ENCODE results near the gene UGDH. TPM values are rescaled to one million over a fixed set of nuclear protein-coding genes. Genes with fewer than 3 reads are reported as not detected.
A peak's percentile ranks its signal among the peaks of the same experiment; 100 is the strongest.

The UGDH gene
- total and polyA plus RNA-seq, 9 of the 15 experiments (the other 6 are each of a cell fraction or from before 2014, with no cell fraction given): 5.5 to 21.7 (median 16.2) TPM

DNA sequence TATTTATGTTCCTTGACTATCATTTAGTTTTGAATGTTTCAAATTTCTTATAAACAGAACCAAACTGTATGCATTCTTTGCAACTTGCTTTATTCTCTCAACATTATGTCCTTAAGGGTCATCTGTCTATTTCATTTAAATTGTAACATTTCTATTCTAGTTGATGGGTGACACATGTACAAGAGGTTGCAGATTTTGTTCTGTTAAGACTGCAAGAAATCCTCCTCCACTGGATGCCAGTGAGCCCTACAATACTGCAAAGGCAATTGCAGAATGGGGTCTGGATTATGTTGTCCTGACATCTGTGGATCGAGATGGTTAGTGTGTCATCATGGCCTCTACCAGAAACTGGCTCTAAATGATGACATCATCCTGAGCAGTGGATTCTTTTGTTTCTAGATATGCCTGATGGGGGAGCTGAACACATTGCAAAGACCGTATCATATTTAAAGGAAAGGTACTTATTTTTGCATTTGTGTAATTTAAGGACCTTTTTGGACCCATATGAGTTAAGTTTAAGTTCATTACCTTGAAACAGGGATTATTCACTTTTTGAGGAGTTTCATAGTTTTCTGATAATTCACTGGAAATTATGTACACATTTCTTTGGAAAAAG, 62.2 kb downstream of the UGDH start (continued):
- no peak for TF ChIP-seq CREBBP (IDR thresholded peaks at IDR 0.05; ENCODE audit: low read depth, low read length)
- TF ChIP-seq RHOXF2B (CRISPR knock-in tag; conservative IDR thresholded peaks at IDR 0.05): no peak
- no peak for TF ChIP-seq SRF (CRISPR knock-in tag; IDR thresholded peaks at IDR 0.05)
- TF ChIP-seq ZNF253 (CRISPR knock-in tag; conservative IDR thresholded peaks at IDR 0.05): no peak
- TF ChIP-seq CSDE1 (IDR thresholded peaks at IDR 0.05): 0 out of 4 replicates have a peak, but pooled peaks of 1 of the 2 experiments have one; percentile 52
- no peak for TF ChIP-seq ZNF12 (CRISPR knock-in tag; IDR thresholded peaks at IDR 0.05)
- no peak for TF ChIP-seq RBM14 (IDR thresholded peaks at IDR 0.05; ENCODE audit: borderline replicate concordance, insufficient read depth, low read depth, low read length)
- TF ChIP-seq BACH1 (tag; IDR thresholded peaks at IDR 0.05): peak; percentile 75
- TF ChIP-seq, protein P1, sequence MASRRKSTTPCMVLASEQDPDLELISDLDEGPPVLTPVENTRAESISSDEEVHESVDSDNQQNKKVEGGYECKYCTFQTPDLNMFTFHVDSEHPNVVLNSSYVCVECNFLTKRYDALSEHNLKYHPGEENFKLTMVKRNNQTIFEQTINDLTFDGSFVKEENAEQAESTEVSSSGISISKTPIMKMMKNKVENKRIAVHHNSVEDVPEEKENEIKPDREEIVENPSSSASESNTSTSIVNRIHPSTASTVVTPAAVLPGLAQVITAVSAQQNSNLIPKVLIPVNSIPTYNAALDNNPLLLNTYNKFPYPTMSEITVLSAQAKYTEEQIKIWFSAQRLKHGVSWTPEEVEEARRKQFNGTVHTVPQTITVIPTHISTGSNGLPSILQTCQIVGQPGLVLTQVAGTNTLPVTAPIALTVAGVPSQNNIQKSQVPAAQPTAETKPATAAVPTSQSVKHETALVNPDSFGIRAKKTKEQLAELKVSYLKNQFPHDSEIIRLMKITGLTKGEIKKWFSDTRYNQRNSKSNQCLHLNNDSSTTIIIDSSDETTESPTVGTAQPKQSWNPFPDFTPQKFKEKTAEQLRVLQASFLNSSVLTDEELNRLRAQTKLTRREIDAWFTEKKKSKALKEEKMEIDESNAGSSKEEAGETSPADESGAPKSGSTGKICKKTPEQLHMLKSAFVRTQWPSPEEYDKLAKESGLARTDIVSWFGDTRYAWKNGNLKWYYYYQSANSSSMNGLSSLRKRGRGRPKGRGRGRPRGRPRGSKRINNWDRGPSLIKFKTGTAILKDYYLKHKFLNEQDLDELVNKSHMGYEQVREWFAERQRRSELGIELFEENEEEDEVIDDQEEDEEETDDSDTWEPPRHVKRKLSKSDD (conservative IDR thresholded peaks at IDR 0.05; ENCODE audit: low read length): no peak
- no peak for TF ChIP-seq KLF16 (IDR thresholded peaks at IDR 0.05)
- TF ChIP-seq NFIC (IDR thresholded peaks at IDR 0.05): 0 out of 2 replicates have a peak, but pooled peaks have one; percentile 5
- no peak for TF ChIP-seq PRPF4 (IDR thresholded peaks at IDR 0.05; ENCODE audit: insufficient read depth, low read depth, low read length, poor library complexity, severe bottlenecking)
- TF ChIP-seq MXI1 (IDR thresholded peaks at IDR 0.05; ENCODE audit: low read depth, low read length): no peak
- TF ChIP-seq ZNF436 (CRISPR knock-in tag; IDR thresholded peaks at IDR 0.05): no peak
- TF ChIP-seq, protein P2, sequence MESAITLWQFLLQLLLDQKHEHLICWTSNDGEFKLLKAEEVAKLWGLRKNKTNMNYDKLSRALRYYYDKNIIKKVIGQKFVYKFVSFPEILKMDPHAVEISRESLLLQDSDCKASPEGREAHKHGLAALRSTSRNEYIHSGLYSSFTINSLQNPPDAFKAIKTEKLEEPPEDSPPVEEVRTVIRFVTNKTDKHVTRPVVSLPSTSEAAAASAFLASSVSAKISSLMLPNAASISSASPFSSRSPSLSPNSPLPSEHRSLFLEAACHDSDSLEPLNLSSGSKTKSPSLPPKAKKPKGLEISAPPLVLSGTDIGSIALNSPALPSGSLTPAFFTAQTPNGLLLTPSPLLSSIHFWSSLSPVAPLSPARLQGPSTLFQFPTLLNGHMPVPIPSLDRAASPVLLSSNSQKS (CRISPR knock-in tag; IDR thresholded peaks at IDR 0.05): no peak
- no peak for TF ChIP-seq GTF2A2 (tag; IDR thresholded peaks at IDR 0.05)
- no peak for TF ChIP-seq ATF1 (CRISPR knock-in tag; IDR thresholded peaks at IDR 0.05)
- peak; percentile 95 for TF ChIP-seq ATF1 (tag; IDR thresholded peaks at IDR 0.05)
- no peak for TF ChIP-seq SIN3B (IDR thresholded peaks at IDR 0.05; ENCODE audit: low read depth)
- no peak for TF ChIP-seq NR2F6 (CRISPR knock-in tag; IDR thresholded peaks at IDR 0.05)
- TF ChIP-seq, protein P3, sequence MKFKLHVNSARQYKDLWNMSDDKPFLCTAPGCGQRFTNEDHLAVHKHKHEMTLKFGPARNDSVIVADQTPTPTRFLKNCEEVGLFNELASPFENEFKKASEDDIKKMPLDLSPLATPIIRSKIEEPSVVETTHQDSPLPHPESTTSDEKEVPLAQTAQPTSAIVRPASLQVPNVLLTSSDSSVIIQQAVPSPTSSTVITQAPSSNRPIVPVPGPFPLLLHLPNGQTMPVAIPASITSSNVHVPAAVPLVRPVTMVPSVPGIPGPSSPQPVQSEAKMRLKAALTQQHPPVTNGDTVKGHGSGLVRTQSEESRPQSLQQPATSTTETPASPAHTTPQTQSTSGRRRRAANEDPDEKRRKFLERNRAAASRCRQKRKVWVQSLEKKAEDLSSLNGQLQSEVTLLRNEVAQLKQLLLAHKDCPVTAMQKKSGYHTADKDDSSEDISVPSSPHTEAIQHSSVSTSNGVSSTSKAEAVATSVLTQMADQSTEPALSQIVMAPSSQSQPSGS (CRISPR knock-in tag; IDR thresholded peaks at IDR 0.05): peak; percentile 53; the same call in 1 of the 2 replicates
- no peak for TF ChIP-seq CBFA2T3 (IDR thresholded peaks at IDR 0.05)
- peak; percentile 61 for TF ChIP-seq HCFC1 (IDR thresholded peaks at IDR 0.05; ENCODE audit: low read depth, low read length)
- no peak for TF ChIP-seq GABPB1 (CRISPR knock-in tag; IDR thresholded peaks at IDR 0.05)
- TF ChIP-seq U2AF1 (optimal IDR thresholded peaks at IDR 0.05; ENCODE audit: low read depth, low read length): no peak
- no peak for TF ChIP-seq ARID2 (IDR thresholded peaks at IDR 0.05)
